HEK293T (cell line): ENCODE measurements around the gene RASA2.

Experiments used
- ARNT ChIP-seq: fragments of 450-650 bp; IDR thresholded peaks from 2 replicates; pipeline ENCODE4 v1.6.1; 2017; ENCODE audit warnings: mild to moderate bottlenecking
- ELF4 ChIP-seq: fragments of 450-650 bp; IDR thresholded peaks from 2 replicates; pipeline ENCODE4 v1.6.1; 2017; ENCODE audit warnings: antibody characterized with exemption
- L3MBTL2 ChIP-seq: fragments of 450-650 bp; conservative IDR thresholded peaks from 2 replicates; pipeline ENCODE4 v1.6.1; 2016; ENCODE audit warnings: mild to moderate bottlenecking
- TARDBP ChIP-seq: fragments of 450-650 bp; IDR thresholded peaks from 2 replicates; pipeline ENCODE4 v1.6.1; 2016

- TF ChIP-seq ARNT, result no peak
- TF ChIP-seq TARDBP, result no peak
- no peak for TF ChIP-seq ELF4
- TF ChIP-seq L3MBTL2, result no peak
Observed at GRCh38 chr3:141457624-141458236, 29.1 kb upstream of the RASA2 start.
